ENCODE data around the gene A2ML1. TPM values are rescaled to one million over a fixed set of nuclear protein-coding genes. Genes with fewer than 3 reads are reported as not detected.

Gene A2ML1
- total and polyA plus RNA-seq, 2 of the 4 experiments (the other 2 are of a cell fraction) = not detected

DNA sequence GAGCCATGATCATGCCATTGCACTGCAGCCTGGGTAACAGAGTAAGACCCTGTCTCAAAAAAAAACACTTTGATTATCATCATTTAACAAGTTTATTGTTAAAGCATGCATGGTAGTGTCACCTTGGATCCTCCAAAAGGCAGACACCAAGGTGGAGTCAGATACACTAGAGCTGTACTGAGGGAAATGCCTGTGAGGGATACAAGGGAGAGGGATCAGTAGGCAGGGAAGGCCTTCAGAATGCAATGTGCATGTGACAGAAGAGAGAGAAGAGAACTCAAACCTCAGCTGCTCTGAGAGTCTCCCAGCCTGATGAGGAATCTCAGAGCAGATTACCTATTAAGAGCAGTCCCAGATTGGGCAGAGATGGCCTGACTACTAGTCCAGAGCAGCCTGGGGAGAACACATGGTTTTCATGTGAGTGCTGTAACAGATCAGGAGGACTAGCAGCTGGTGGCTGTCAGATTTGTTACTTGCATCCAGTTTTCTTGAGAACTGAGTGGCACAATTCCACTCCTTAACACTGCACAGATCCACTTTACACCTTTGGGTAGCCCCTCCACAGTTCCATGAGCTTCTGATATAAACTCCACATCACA is 38.0 kb upstream of the A2ML1 start:
- no peak overlapping the region for H3K23ac ChIP-seq (ENCODE audit: low read depth, low read length)
- H3K4me3 ChIP-seq (ENCODE audit: insufficient read depth, low read depth, low read length) = no peak overlapping the region
- no peaks in the 10 kb centered on the region; the same call in 1 of the 2 replicates for H3K4me1 ChIP-seq (ENCODE audit: control insufficient read depth, insufficient read depth, low read length)
- no peaks in the 10 kb centered on the region for H3K27me3 ChIP-seq (ENCODE audit: control insufficient read depth, insufficient read depth, low read length)
- H3K79me1 ChIP-seq (ENCODE audit: low read depth in 1 of 2, low read length in 2 of 2) = no peaks in the 10 kb centered on the region
- H4K91ac ChIP-seq (ENCODE audit: insufficient read depth, low read depth, low read length) = no peak overlapping the region
- no peak overlapping the region for H2BK120ac ChIP-seq (ENCODE audit: low read depth, low read length)
- no peak overlapping the region for H3K4ac ChIP-seq (ENCODE audit: low read depth, low read length)
- POLR2A ChIA-PET (ENCODE audit: unreplicated experiment) = no interaction called here
- no peaks in the 10 kb centered on the region for H3K9me1 ChIP-seq (ENCODE audit: insufficient read depth, low read length)
- no peak overlapping the region for H3K14ac ChIP-seq (replicated peaks; ENCODE audit: low read depth, low read length)
- TF ChIP-seq MAZ (IDR thresholded peaks at IDR 0.05; ENCODE audit: borderline replicate concordance, low read depth, low read length) (no peak), MAFK (IDR thresholded peaks at IDR 0.05; ENCODE audit: low read depth, low read length) (no peak), RFX5 (IDR thresholded peaks at IDR 0.05; ENCODE audit: low read depth, low read length) (no peak), RAD21 (IDR thresholded peaks at IDR 0.05; ENCODE audit: low read length) (no peak), POLR2A (IDR thresholded peaks at IDR 0.05; ENCODE audit: low read depth, low read length) (no peak), CHD1 (IDR thresholded peaks at IDR 0.05; ENCODE audit: low read depth, low read length) (no peak)
- TF ChIP-seq, protein P1, sequence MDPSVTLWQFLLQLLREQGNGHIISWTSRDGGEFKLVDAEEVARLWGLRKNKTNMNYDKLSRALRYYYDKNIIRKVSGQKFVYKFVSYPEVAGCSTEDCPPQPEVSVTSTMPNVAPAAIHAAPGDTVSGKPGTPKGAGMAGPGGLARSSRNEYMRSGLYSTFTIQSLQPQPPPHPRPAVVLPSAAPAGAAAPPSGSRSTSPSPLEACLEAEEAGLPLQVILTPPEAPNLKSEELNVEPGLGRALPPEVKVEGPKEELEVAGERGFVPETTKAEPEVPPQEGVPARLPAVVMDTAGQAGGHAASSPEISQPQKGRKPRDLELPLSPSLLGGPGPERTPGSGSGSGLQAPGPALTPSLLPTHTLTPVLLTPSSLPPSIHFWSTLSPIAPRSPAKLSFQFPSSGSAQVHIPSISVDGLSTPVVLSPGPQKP (IDR thresholded peaks at IDR 0.05; ENCODE audit: borderline replicate concordance, low read depth, low read length) = no peak
- H4K20me1 ChIP-seq (ENCODE audit: insufficient read depth, low read length) = no peaks in the 10 kb centered on the region
- in situ Hi-C loops (cut with MboI; ENCODE audit: low sequenced_read_pairs) (no loop called here), intact Hi-C loops (cut with micrococcal nuclease) (loop anchor here (5.0 kb wide), 1 partner anchor 87 kb away; the partner anchor contains the start of gene RIMKLB), dilution Hi-C loops (cut with HindIII; ENCODE audit: low sequenced_read_pairs, unreplicated experiment) (no loop called here)
- no peaks in the 10 kb centered on the region for H3K9me3 ChIP-seq (ENCODE audit: control insufficient read depth, insufficient read depth, low read length)
- H2BK5ac ChIP-seq (ENCODE audit: low read depth, low read length, poor library complexity, severe bottlenecking) = no peak overlapping the region
- no peak overlapping the region for H4K5ac ChIP-seq (ENCODE audit: low read depth, low read length)
- ATAC-seq (ENCODE audit: low read depth) (no peak), DNase-seq (no peak)
- no peak overlapping the region for H2BK15ac ChIP-seq (ENCODE audit: low read depth, low read length)
- CTCF ChIA-PET = no interaction called here
- no peak overlapping the region for H3K4me2 ChIP-seq (ENCODE audit: low read depth, low read length)
- no peak overlapping the region for H2BK20ac ChIP-seq (ENCODE audit: low read depth, low read length)
- no peak overlapping the region for H2AK9ac ChIP-seq (replicated peaks; ENCODE audit: low read depth, low read length, poor library complexity)
- no peaks in the 10 kb centered on the region for H3K36me3 ChIP-seq (ENCODE audit: control insufficient read depth, insufficient read depth, low read length)
- H4K8ac ChIP-seq (ENCODE audit: low read depth in 2 of 2, low read length in 2 of 2) = no peak overlapping the region
- BruUV-seq (replicated peaks) = no TSS peak
- no peak overlapping the region for H2AFZ ChIP-seq (replicated peaks; ENCODE audit: low read length, poor library complexity)
- H3K27ac ChIP-seq (ENCODE audit: insufficient read depth, low read length) = no peak overlapping the region
- H3K9ac ChIP-seq (ENCODE audit: low read depth, low read length) = no peak overlapping the region
- H3K18ac ChIP-seq (ENCODE audit: low read depth, low read length) = no peak overlapping the region
- no peak overlapping the region for H2AK5ac ChIP-seq (ENCODE audit: low read depth, low read length)
- H3K56ac ChIP-seq (ENCODE audit: extremely low read depth, insufficient read depth, low read length) = no peak overlapping the region
